GM10248 (cell line): ENCODE data around the gene FGF23.

Experiments
- CTCF ChIA-PET: fragments of 300-600 bp; sonication (Branson Sonifier 250); formaldehyde crosslinking; extraction: SDS; loops from one replicate; lab custom pipeline; 2021; ENCODE audit warnings: antibody characterized with exemption; lab: Yijun Ruan, JAX
- POLR2A ChIA-PET: fragments of 350-650 bp; sonication (Branson Sonifier 250); formaldehyde crosslinking; extraction: SDS; loops from one replicate; lab custom pipeline; 2020; ENCODE audit warnings: antibody characterized with exemption; lab: Yijun Ruan, JAX
- DNase-seq: peaks from one replicate; pipeline ENCODE4 v3.0.0; 2012; ENCODE audit errors: extremely low spot score
- CTCF ChIP-seq: IDR thresholded peaks from 2 replicates; pipeline ENCODE4 v1.5.1; 2012; ENCODE audit warnings: mild to moderate bottlenecking, low read depth; ENCODE audit errors: extremely low read depth, missing control alignments, control extremely low read depth

FGF23 gene

GRCh38 chr12:4379405-4379804 is at the start of gene FGF23:
TSS of gene FGF23 (minus strand) at chr12:4379712. CDS start at chr12:4379582, 130 bp downstream.
- CTCF ChIA-PET = interaction anchor here (0.9 to 1.6 kb wide), 2 partner anchors 10 to 41 kb away, joined by 3 to 5 read pairs; no protein-coding TSS in a partner anchor
- DNase-seq = no peak
- POLR2A ChIA-PET = no interaction called here
- no peak for TF ChIP-seq CTCF

- POLR2A ChIA-PET = no interaction called here
- no peak for DNase-seq
- CTCF ChIA-PET = interaction anchor here (2.2 kb wide), 1 partner anchor 13 kb away, joined by 7 read pairs; no protein-coding TSS in a partner anchor
- no peak for TF ChIP-seq CTCF
These were observed 44.9 kb upstream of the FGF23 start for GRCh38 chr12:4424422-4424821.

- ChIA-PET CTCF (interaction anchor here (1.3 to 4.4 kb wide), 5 partner anchors 12 to 334 kb away, joined by 3 to 23 read pairs (median 7); no protein-coding TSS in a partner anchor), POLR2A (interaction anchor here (0.7 kb wide), 1 partner anchor 436 kb away, joined by 9 read pairs; no protein-coding TSS in a partner anchor)
- no peak for DNase-seq
- TF ChIP-seq CTCF = no peak
These were observed 44.1 kb upstream of the FGF23 start for GRCh38 chr12:4423528-4424195.

GRCh38 chr12:4422985-4423384 is 43.5 kb upstream of the FGF23 start:
- no peak for DNase-seq
- TF ChIP-seq CTCF = no peak
- ChIA-PET CTCF (interaction anchor here (1.2 to 4.4 kb wide), 9 partner anchors 9 to 537 kb away, joined by 3 to 37 read pairs (median 7); no protein-coding TSS in a partner anchor), POLR2A (interaction anchor here (0.7 kb wide), 1 partner anchor 435 kb away, joined by 9 read pairs; no protein-coding TSS in a partner anchor)

- TF ChIP-seq CTCF = peak; percentile 42
- ChIA-PET CTCF (interaction anchor here (0.6 to 4.4 kb wide), 19 partner anchors 10 to 535 kb away, joined by 3 to 37 read pairs (median 4); no protein-coding TSS in a partner anchor), POLR2A (no interaction called here)
- DNase-seq = peak; percentile 72
These were observed 42.1 kb upstream of the FGF23 start for GRCh38 chr12:4421590-4422031.

GRCh38 chr12:4420138-4420670 is 40.7 kb upstream of the FGF23 start:
- ChIA-PET POLR2A (no interaction called here), CTCF (interaction anchor here (0.8 to 4.4 kb wide), 20 partner anchors 9 to 1120 kb away, joined by 3 to 37 read pairs (median 4); partner anchors contain the start of gene FGF6)
- no peak for TF ChIP-seq CTCF
- DNase-seq = no peak
